Thyroid gland (tissue), 4 donors: ENCODE results near the gene PIP5K1C.

Source experiments
- POLR2A ChIP-seq, 2 donors: fragments of 450-650 bp; IDR thresholded peaks; one replicate each; pipeline ENCODE4 v1.6.1; 2017; ENCODE audit warnings: antibody characterized with exemption in 2 of 2, mild to moderate bottlenecking in 2 of 2, moderate library complexity in 1 of 2
- TF ChIP-seq, protein P1 (sequence below), 6 experiments: fragments of 200-600 bp in 3 of 6; fragments of 450-650 bp in 3 of 6; sonication (generic) in 3 of 6; IDR thresholded peaks; one replicate each; pipeline ENCODE4 v1.5.1; 2016 to 2019; ENCODE audit warnings: antibody characterized with exemption in 6 of 6, mild to moderate bottlenecking in 2 of 6, inconsistent platforms in 1 of 6, moderate library complexity in 1 of 6

DNA sequence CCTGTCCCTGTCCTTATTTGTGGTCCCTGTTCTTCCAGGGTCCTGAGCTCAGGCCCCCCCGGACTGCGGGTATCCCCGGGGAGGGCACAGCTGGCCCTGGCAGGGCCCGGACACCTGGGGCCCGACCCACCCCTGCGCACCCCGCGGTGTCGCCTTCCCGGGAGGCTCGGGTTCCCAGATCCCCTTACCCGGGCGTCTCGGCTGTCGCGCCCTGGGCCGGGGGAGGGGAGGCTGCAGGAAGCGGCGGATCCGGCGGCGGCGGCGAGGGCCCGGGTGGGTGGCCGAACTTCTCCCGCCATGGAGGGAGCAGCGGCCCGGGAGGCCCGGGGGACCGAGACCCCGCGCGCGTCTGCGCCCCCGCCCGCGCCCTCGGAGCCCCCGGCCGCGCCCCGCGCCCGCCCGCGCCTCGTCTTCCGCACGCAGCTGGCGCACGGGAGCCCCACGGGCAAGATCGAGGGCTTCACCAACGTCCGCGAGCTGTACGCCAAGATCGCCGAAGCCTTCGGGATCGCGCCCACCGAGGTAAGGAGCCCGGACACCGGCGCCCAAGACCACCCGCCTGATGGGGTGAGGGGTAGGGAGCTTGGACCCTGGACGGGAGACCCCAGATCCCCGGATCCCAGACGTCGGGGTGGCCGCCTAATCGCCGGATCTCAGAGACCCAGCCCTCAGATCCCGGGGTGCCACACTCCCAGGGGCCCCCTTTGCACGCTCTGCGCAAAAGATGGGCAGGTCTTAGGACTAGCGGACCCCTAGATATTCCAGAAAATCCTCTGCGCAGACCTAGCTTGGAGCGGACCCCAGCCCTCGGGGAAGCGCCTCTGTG, 114.8 kb downstream of the PIP5K1C start, which contains the start of gene GIPC3:
- TF ChIP-seq, protein P1, sequence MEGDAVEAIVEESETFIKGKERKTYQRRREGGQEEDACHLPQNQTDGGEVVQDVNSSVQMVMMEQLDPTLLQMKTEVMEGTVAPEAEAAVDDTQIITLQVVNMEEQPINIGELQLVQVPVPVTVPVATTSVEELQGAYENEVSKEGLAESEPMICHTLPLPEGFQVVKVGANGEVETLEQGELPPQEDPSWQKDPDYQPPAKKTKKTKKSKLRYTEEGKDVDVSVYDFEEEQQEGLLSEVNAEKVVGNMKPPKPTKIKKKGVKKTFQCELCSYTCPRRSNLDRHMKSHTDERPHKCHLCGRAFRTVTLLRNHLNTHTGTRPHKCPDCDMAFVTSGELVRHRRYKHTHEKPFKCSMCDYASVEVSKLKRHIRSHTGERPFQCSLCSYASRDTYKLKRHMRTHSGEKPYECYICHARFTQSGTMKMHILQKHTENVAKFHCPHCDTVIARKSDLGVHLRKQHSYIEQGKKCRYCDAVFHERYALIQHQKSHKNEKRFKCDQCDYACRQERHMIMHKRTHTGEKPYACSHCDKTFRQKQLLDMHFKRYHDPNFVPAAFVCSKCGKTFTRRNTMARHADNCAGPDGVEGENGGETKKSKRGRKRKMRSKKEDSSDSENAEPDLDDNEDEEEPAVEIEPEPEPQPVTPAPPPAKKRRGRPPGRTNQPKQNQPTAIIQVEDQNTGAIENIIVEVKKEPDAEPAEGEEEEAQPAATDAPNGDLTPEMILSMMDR (IDR thresholded peaks at IDR 0.05) = no peak
- TF ChIP-seq POLR2A (IDR thresholded peaks at IDR 0.05) = no peak
